Panc1 (cell line): ENCODE data around the gene GRK6.

ENCODE experiments used
- CTCF ChIP-seq: fragments of 450-650 bp; IDR thresholded peaks from 2 replicates; pipeline ENCODE4 v1.5.1; 2017; ENCODE audit warnings: mild to moderate bottlenecking
- POLR2AphosphoS5 ChIP-seq: IDR thresholded peaks from 2 replicates; pipeline ENCODE4 v1.6.1; 2012; ENCODE audit warnings: mild to moderate bottlenecking, low read depth, low read length, moderate library complexity
- TCF7L2 ChIP-seq: IDR thresholded peaks from 2 replicates; pipeline ENCODE4 v1.6.1; 2011; ENCODE audit warnings: mild to moderate bottlenecking, low read depth, low read length, inconsistent platforms

- no peak for TF ChIP-seq CTCF
- TF ChIP-seq POLR2AphosphoS5 = 0 out of 2 replicates have a peak, but pooled peaks have one; percentile 36
- TF ChIP-seq TCF7L2 = no peak
Measured at GRCh38 chr5:177438468-177438867, 12.0 kb downstream of the GRK6 start.
